Mesodermal cell (in vitro differentiated cells): ENCODE results near the gene CCL27.
"Not testable (repeated sequence)": the region's sequence is repeated elsewhere in the genome, so short reads cannot be mapped to it uniquely, and the experiment has no call there.

Experiments used
- H3K27ac ChIP-seq: 2 replicates; pipeline ENCODE4 v1.7.0; 2013; ENCODE audit warnings: mild to moderate bottlenecking, low read depth, low read length, moderate library complexity; ENCODE audit not compliant: severe bottlenecking
- H3K36me3 ChIP-seq: 2 replicates; pipeline ENCODE4 v1.7.1; 2013; ENCODE audit warnings: mild to moderate bottlenecking, low read length, moderate library complexity; ENCODE audit not compliant: control insufficient read depth, insufficient read depth
- H3K4me1 ChIP-seq: one replicate; pipeline ENCODE4 v1.7.1; 2013; ENCODE audit warnings: mild to moderate bottlenecking, low read length; ENCODE audit not compliant: insufficient read depth, control insufficient read depth, poor library complexity, severe bottlenecking
- H3K4me3 ChIP-seq: 2 replicates; pipeline ENCODE4 v1.7.0; 2013; ENCODE audit warnings: low read length, control low read depth, mild to moderate bottlenecking; ENCODE audit not compliant: insufficient read depth, poor library complexity, severe bottlenecking; ENCODE audit errors: extremely low read depth
- H3K9me3 ChIP-seq: 2 replicates; pipeline ENCODE4 v1.7.1; 2013; ENCODE audit warnings: mild to moderate bottlenecking, low read length, moderate library complexity; ENCODE audit not compliant: control insufficient read depth
- WGBS, 2 experiments: methylation state at CpG; one replicate each; pipeline ENCODE4 v1.1.5; 2013; ENCODE audit warnings: missing lambda C conversion rate in 2 of 2; ENCODE audit not compliant: insufficient coverage in 2 of 2; 5-methylcytosine and 5-hydroxymethylcytosine counted together

Gene CCL27

GRCh38 chr9:34647651-34648050 lies 14.8 kb downstream of the CCL27 start:
- no peaks in the 10 kb centered on the region for H3K9me3 ChIP-seq
- peak overlapping the region; percentile 73 for H3K4me3 ChIP-seq
- peaks cover 22% of the 10 kb centered on the region for H3K36me3 ChIP-seq
- no peak overlapping the region for H3K27ac ChIP-seq
- H3K4me1 ChIP-seq = peaks cover 11% of the 10 kb centered on the region
- 92 to 97% methylated on average over 8 to 10 of the region's 10 CpGs for WGBS, 2 experiments

- peaks cover 6% of the 10 kb centered on the region for H3K4me1 ChIP-seq
- H3K9me3 ChIP-seq = no peaks in the 10 kb centered on the region
- H3K27ac ChIP-seq = peak overlapping the region; percentile 83
- peak overlapping the region; percentile 73 for H3K4me3 ChIP-seq
- H3K36me3 ChIP-seq = peaks cover 22% of the 10 kb centered on the region
- WGBS, 2 experiments = 12 to 13% methylated on average over 8 of the region's 8 CpGs
These were observed 15.4 kb downstream of the CCL27 start for GRCh38 chr9:34647084-34647403.

GRCh38 chr9:34646211-34647083 lies 16.0 kb downstream of the CCL27 start, which contains the start of gene GALT:
Gene GALT, plus strand, starts transcription at chr9:34646675. Its CDS starts 30 bp downstream, at chr9:34646705.
- WGBS, 2 experiments = 6 to 8% methylated on average over 37 to 41 of the region's 43 CpGs

GRCh38 chr9:34644766-34645314 lies 17.6 kb downstream of the CCL27 start:
- Histone ChIP-seq H3K27ac (no peak overlapping the region), H3K4me3 (no peak overlapping the region), H3K4me1 (peaks cover 6% of the 10 kb centered on the region), H3K9me3 (no peaks in the 10 kb centered on the region), H3K36me3 (peaks cover 17% of the 10 kb centered on the region)

More at GRCh38 chr9:34646211-34647083, 16.0 kb downstream of the CCL27 start, which contains the start of gene GALT:
- peak within 1 kb of the TSS; percentile 73 for H3K4me3 ChIP-seq
- H3K4me1 ChIP-seq = peaks cover 6% of the 10 kb centered on the region
- no peaks in the 10 kb centered on the region for H3K9me3 ChIP-seq
- H3K36me3 ChIP-seq = peaks cover 22% of the 10 kb centered on the region
- peak within 1 kb of the TSS; percentile 83 for H3K27ac ChIP-seq

- H3K27ac ChIP-seq = no peak overlapping the region
- H3K36me3 ChIP-seq = no peaks in the 10 kb centered on the region
- 100% methylated on average over 1 of the region's 1 CpG; no CpG with 5 or more reads in 1 of the 2 experiments for WGBS, 2 experiments
- no peak overlapping the region for H3K4me3 ChIP-seq
- no peaks in the 10 kb centered on the region for H3K9me3 ChIP-seq
- peaks cover 10% of the 10 kb centered on the region for H3K4me1 ChIP-seq
These were observed 19.8 kb downstream of the CCL27 start for GRCh38 chr9:34642679-34643078.

GRCh38 chr9:34639322-34639721 lies 23.1 kb downstream of the CCL27 start:
- H3K9me3 ChIP-seq, H3K4me1 ChIP-seq, H3K36me3 ChIP-seq, H3K27ac ChIP-seq, H3K4me3 ChIP-seq: not testable (repeated sequence)
- WGBS, 2 experiments = 89 to 95% methylated on average over 5 to 6 of the region's 8 CpGs

GRCh38 chr9:34638138-34638445 lies 24.4 kb downstream of the CCL27 start:
- Histone ChIP-seq H3K4me3 (peak overlapping the region; percentile 61), H3K4me1 (peaks cover 9% of the 10 kb centered on the region), H3K9me3 (no peaks in the 10 kb centered on the region), H3K27ac (no peak overlapping the region), H3K36me3 (no peaks in the 10 kb centered on the region)
- WGBS, 2 experiments = 36 to 37% methylated on average over 7 of the region's 7 CpGs

GRCh38 chr9:34637356-34638137 lies 24.9 kb downstream of the CCL27 start, which contains the start of gene SIGMAR1:
Gene SIGMAR1, minus strand, starts transcription at chr9:34637787. Its CDS starts 90 bp downstream, at chr9:34637697.
- Histone ChIP-seq H3K27ac (no peak within 1 kb of the TSS), H3K36me3 (no peaks in the 10 kb centered on the region), H3K9me3 (no peaks in the 10 kb centered on the region), H3K4me3 (peak within 1 kb of the TSS; percentile 61), H3K4me1 (peaks cover 9% of the 10 kb centered on the region)
- 2 to 3% methylated on average over 60 of the region's 74 CpGs for WGBS, 2 experiments

- Histone ChIP-seq H3K27ac (no peak overlapping the region), H3K36me3 (no peaks in the 10 kb centered on the region)
- WGBS, 2 experiments = 17 to 21% methylated on average over 20 of the region's 23 CpGs
These were observed 25.6 kb downstream of the CCL27 start for GRCh38 chr9:34636791-34637355.

GRCh38 chr9:34635556-34635955 lies 26.9 kb downstream of the CCL27 start:
- WGBS, 2 experiments = 96 to 98% methylated on average over 8 to 13 of the region's 14 CpGs
- no peak overlapping the region for H3K4me3 ChIP-seq
- peaks cover 9% of the 10 kb centered on the region for H3K4me1 ChIP-seq
- no peak overlapping the region for H3K27ac ChIP-seq
- no peaks in the 10 kb centered on the region for H3K9me3 ChIP-seq
- no peaks in the 10 kb centered on the region for H3K36me3 ChIP-seq

More at GRCh38 chr9:34636791-34637355, 25.6 kb downstream of the CCL27 start:
- Histone ChIP-seq H3K4me3 (peak overlapping the region; percentile 61), H3K9me3 (no peaks in the 10 kb centered on the region), H3K4me1 (peaks cover 9% of the 10 kb centered on the region)
